ENCODE measurements around the gene ZNF609.

DNA sequence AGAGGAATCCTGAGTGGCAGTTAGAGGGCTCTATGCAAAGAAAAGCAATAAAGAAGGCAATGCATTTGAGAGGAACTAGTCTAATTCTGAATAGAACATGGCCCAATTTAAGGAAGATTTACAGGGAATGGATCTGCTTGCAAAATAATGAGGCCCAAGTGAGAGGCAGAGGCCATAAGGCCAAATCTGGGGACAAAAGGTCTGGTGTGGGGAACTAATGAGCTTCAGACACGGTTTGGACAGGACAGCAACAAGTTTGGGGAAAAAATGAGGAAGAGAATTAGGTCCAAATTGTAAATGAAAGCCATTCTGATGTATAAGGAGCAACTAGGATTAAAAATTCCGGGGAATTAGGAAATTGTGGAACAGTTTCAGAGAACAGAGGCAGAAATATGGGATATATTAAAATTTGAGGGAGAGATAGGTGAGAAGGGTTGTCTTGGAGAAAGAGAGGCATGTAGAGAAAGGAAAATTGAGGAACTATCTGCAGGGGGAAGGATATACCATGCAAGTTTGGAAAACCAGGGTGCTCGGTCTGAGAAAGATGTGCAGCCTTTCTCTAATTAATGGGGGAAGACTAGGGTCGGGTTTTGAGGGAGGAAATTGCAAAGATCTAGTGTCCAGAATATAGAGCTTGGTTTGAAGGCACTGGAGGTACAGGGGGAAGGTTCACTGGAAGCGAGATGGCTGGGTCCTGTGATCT, 241.3 kb downstream of the ZNF609 start:
- TF ChIP-seq, protein P1, sequence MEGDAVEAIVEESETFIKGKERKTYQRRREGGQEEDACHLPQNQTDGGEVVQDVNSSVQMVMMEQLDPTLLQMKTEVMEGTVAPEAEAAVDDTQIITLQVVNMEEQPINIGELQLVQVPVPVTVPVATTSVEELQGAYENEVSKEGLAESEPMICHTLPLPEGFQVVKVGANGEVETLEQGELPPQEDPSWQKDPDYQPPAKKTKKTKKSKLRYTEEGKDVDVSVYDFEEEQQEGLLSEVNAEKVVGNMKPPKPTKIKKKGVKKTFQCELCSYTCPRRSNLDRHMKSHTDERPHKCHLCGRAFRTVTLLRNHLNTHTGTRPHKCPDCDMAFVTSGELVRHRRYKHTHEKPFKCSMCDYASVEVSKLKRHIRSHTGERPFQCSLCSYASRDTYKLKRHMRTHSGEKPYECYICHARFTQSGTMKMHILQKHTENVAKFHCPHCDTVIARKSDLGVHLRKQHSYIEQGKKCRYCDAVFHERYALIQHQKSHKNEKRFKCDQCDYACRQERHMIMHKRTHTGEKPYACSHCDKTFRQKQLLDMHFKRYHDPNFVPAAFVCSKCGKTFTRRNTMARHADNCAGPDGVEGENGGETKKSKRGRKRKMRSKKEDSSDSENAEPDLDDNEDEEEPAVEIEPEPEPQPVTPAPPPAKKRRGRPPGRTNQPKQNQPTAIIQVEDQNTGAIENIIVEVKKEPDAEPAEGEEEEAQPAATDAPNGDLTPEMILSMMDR (IDR thresholded peaks at IDR 0.05), result no peak
- TF ChIP-seq POLR2A (IDR thresholded peaks at IDR 0.05), result no peak
